Measurements from ENCODE around the gene NBAS.

- TF ChIP-seq, protein P1, sequence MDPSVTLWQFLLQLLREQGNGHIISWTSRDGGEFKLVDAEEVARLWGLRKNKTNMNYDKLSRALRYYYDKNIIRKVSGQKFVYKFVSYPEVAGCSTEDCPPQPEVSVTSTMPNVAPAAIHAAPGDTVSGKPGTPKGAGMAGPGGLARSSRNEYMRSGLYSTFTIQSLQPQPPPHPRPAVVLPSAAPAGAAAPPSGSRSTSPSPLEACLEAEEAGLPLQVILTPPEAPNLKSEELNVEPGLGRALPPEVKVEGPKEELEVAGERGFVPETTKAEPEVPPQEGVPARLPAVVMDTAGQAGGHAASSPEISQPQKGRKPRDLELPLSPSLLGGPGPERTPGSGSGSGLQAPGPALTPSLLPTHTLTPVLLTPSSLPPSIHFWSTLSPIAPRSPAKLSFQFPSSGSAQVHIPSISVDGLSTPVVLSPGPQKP (IDR thresholded peaks at IDR 0.05; ENCODE audit: borderline replicate concordance, low read depth, low read length): no peak
- no peak for TF ChIP-seq BHLHE40 (IDR thresholded peaks at IDR 0.05; ENCODE audit: low read depth, low read length)
- TF ChIP-seq, protein P2, sequence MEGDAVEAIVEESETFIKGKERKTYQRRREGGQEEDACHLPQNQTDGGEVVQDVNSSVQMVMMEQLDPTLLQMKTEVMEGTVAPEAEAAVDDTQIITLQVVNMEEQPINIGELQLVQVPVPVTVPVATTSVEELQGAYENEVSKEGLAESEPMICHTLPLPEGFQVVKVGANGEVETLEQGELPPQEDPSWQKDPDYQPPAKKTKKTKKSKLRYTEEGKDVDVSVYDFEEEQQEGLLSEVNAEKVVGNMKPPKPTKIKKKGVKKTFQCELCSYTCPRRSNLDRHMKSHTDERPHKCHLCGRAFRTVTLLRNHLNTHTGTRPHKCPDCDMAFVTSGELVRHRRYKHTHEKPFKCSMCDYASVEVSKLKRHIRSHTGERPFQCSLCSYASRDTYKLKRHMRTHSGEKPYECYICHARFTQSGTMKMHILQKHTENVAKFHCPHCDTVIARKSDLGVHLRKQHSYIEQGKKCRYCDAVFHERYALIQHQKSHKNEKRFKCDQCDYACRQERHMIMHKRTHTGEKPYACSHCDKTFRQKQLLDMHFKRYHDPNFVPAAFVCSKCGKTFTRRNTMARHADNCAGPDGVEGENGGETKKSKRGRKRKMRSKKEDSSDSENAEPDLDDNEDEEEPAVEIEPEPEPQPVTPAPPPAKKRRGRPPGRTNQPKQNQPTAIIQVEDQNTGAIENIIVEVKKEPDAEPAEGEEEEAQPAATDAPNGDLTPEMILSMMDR (conservative IDR thresholded peaks at IDR 0.05; ENCODE audit: low read depth, low read length): no peak
- TF ChIP-seq MXI1 (IDR thresholded peaks at IDR 0.05; ENCODE audit: borderline replicate concordance, low read depth, low read length): no peak
Measured at GRCh38 chr2:15160201-15160991, 400.7 kb downstream of the NBAS start.

Data from IMR-90 (cell line).